Fibroblast of skin of right biceps (primary cell): ENCODE measurements around the gene GALNT16.
"Not testable (repeated sequence)": the region's sequence is repeated elsewhere in the genome, so short reads cannot be mapped to it uniquely, and the experiment has no call there.

ENCODE experiments used
- DNase-seq: peaks from one replicate; pipeline ENCODE4 v3.0.0-alpha.2; 2013

Gene GALNT16

DNA sequence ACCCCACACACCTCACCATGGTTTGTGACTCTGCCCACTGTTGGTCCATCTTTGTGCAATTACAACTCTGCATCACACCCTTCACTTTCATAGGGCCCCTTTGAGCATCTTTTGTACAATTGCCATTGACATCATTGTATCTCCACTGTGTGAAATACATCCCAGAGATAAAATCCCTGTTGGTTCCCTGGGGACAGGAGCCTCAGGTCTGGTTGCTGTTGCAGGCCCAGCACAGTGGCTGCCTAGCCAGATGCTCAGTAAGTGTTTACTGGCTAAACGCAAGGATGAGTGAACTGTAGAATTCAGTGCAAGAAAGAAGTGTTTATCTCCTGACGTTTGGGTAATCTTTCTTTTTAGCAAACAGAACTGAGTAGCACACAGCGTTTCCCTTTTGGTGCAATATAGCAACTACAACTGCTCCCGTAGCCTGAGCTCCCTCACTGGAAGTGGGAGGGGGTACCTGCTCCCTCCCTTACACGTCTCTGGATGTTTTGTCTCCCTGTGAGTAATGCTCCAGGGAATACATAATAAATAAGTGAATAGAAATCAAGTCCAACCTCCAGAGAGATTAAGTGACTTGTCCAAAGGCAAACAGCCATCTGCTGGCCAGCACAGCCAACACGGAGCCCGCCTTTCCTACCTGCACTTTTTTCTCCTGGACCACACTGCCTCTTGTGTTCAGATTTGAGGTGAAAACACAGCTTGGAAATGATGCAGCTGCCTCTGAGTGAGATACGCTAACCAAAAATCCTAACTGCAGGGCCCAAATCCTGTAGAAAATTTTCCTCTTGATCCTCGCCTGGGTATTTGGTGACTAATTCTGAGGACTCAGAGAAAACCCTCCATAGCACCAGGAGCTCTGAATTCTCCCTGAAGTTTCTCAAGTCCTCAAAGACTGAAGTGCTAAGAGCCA, 27.4 kb downstream of the GALNT16 start:
- peak; percentile 19 for DNase-seq

DNA sequence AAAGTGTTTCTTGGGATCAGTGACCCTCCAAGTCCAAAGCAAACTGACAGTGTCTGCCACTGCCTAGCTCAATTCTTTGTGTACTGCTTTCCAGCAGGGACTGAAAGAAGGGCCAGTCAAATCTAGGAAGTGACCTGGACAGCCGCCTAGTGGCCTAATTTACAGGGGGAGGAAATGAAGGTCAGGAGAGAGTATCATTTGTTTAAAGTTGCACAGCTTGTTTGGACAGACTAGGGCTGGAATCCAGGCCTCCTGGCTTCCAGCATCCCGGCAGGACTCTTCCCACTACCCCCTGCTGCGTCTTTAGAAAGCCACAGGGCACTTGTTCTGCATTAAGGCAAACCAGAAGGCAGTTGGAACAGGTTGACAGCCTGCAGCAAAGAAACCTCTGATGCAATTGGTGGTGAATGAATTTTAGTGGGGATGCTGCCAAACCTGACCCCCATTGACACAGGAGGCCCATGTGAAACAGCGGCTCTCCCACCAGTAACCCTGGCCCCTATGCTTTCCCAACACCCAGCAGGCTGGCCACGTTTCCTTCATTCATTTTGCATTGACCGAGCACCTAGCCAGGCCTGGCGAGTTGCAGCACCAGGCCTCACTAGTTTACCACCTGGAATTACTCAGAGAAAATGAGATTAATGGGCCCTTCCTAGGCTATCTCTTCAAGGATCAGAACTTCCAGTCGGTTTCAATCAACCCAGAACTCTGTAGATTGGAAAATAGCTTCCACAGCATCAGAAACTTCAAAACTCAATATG, 28.2 kb downstream of the GALNT16 start:
- peak; percentile 17 for DNase-seq

DNA sequence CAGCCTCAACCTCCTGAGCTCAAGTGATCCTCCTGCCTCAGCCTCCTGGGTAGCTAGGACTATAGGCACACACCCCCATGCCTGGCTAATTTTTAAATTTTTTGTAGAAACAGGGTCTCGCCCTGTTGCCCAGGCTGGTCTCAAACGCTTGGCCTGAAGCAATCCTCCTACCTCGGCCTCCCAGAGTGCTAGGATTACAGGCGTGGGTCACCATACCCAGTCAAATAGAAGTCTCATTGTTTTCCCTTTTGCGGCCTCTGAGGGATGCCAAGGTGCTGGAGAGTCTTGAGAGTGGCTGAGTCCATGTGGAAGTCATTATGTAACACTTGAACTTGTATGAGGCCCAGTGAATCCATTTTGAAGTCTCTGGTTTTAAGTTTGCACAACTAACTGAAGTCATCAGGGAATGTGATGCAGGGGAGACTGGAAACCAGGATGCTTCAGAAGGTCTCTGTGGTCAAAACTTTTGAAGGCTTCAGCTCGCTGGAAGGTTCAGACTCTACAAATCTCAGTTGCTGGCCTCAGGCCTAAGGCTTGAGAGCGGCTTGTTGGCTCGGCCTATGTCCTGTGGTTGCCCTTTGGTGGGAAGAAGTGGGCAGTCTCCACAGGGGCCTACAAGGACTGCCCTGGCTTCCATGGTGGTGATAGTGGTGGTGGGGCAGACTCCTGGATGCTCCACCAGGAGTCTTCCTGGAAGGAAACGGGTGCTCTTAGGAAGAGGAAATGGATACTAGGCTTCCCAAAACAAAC, 29.2 kb downstream of the GALNT16 start:
- DNase-seq, result no peak

DNA sequence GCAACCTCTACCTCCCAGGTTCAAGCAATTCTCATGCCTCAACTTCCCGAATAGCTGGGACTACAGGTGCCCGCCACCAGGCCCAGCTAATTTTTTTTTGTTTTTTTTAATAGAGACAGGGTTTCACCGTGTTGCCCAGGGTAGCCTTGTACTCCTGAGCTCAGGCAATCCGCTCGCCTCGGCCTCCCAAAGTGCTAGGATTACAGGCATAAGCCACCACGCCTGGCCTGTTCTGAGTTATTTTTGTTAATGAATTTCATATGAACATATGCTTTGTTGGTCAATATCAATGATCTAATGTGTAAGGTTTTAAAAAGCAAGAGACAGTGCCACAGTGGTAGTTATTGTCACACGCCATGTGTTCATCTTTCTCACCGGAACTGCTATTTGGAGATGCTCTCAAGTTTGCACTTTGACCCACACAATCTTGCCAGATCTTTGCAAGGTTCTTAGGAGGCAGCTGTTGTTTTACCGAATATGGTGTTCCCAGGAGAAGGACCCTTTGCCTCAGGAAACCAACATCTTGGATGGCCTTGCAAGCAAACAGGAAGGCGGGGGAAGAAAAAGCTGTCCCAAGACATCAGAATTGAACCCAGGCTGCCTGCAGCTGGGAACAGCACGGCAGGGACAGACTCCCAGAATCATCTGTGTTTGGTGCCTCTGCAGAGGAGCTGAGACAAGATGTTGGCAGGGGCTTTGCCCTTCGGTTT, 30.0 kb downstream of the GALNT16 start:
- DNase-seq, result no peak

DNA sequence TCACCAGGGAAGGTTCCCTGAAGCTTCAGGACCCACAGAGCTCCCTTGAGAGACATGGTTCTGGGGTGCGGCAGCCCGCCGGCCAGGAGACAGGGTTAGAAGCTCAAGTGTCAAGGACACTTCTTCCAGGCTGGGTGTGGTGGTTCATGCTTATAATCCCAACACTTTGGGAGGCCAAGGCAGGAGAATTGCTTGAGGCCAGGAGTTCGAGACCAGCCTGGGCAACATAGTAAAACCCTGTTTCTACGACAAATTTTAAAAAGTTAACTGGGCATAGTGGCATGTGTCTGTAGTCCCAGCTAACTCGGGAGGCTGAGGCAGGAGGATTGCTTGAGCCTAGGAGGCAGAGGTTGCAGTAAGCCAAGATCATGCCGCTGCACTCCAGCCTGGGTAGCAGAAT, 30.9 kb downstream of the GALNT16 start:
- DNase-seq, result not testable (repeated sequence)

DNA sequence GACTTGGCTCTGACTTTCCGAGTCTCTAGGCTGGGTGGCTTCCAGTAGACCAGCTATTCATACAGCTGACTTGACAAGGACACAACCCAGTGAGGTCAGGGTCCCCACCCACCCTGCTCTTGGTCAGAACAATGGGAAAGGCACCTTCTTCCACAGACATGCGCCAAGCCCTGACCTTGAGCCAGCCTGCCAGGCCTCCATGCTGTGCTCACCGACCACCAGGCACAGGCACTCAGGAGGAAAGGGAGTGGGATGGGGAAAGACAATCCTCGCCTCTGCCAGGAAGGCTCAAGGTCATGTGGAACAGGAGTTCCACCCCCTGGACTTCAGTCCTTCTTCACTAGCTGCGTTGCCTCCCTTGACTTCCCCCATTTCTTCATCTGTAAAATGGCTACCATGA, 31.4 kb downstream of the GALNT16 start:
- DNase-seq, result no peak

DNA sequence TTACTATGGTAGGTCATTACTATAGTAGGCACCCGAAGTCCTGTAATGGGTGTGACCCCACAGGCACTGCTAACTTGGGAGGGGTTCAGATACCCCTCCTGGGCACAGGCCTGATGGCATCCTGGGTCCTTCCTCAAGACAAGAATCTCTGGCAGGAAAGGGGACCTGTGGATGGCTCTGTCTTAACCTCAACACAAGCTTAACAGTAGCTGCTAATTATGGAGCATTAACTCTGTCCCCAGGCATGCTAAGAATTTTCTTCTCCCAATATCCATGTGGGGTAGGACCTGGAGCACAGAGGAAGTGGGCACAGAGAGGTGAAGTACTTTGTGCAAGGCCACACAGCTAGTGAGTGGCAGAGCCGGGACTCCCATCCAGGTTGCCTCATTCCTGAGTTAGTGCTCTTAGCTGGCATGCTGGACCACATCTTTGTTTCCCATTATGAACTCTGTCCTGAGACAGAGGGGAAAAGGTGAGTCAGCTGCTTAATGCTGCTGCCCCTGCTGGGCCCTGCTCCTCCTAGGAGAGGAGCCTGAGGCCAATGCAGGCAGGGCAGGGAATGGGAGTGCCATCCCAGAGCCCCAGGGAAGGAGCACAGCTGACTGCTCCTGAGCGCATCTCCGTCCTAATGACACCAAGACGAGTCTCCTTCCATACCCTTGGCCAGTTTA, 32.1 kb downstream of the GALNT16 start:
- DNase-seq, result no peak

DNA sequence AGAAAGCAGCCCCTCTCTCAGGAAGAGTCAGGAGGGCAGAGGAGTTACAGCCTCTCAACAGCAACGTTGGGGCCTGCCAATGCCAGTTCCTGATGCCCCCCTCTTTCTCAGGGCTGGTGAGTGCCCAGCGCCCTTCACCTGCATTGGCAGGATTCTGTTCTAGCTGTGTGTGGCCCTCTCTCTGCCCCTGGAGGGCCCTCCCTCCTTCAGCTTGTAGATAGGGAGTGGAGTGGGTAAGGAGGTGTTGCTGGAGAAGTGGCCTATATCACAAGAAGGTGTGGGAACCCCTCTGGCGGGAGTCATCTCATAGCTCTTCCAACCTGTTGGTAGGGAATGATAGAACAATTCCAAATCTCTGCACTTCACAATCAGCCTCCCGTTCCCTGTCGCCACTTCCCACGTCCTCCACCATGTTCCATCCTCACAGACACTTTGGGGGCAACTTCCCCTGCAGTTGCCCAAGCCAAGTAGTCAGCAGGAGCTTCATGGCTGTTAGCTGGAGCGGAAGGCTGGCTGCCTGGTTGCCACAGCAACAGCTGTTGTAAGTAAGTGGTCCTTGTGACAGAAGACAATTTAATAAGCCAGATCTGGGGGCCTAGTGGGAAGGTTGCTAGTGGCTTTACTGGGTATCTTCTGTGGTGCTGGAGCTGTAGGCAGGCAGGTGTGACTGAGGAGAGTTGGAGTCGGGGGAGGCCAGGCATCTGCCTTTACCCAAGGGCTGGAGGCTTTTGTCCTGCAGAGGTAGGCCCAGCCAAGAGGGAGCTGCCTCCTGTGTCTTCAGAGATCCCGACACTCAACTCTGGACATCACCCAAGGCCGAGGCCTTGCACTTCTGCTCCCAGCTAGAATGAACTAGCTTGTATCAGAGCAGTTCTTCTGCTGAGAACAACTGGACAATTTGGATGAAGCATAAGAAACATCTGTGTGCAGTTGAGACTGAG, 38.4 kb downstream of the GALNT16 start:
- DNase-seq, result no peak

DNA sequence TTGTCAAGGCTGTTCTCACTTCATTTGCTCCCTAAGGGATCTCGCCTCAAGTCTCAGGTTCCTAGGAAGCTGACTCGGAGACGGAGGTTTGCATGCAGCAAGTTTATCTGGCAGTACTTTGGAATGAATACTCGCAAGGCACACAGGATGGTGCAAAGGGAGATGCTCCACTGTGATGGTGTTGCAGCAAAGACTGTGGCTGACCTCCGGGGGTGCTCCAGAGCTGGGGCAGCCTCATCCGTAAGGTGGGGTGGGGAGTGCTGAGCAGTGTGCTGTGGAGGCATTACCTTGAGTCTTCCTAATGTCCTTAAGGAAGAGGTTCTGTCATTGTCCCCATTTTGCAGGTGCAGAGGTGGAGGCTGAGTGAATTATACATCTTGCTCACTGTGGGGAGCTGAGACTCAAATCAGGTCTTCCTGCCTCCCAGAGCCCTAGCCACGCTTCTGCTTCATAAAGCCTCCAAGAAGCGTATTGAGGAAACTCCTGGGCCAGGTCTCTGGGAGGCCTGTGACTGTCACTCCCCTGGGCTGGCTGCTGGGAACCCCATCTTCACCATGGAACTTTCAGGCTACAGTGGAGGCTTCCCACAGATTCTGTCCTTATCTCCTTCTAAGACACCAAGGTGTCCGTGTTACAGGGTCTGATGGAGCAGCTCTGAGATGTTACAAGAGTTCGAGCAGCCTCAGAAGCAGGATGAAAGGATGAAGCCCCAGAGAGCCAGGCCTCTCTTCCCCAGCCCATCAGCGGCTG, 39.5 kb downstream of the GALNT16 start:
- DNase-seq, result no peak

DNA sequence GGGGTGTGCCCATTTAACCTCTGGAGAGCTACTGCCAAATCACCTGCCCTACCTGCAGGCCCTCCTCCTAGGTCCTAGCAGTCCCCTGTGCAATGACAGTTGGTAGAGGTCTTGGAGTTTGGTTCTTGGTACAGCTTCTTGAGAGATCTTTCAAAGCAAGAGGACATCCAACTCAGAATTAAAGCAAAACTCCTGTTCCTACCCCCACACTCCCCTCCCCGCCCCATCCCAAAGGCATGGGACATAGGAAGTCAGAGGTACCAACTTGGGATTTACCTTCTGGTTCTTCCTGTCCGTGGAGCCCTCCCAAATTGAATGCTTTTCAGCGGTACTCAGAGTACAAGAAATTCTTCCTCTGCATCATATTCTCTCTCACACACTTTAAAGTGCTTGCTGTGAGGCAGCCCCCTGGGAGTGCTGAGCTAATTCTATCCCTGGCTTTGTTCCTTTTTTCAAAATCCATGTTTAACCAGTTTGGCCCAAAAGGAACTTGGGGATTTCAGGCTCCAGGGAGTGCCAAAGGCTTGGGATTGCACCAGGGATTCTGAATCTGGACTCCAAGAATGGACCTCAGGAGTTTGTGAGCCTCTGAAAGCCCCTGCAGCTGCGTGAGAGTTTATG, 40.8 kb downstream of the GALNT16 start:
- DNase-seq, result no peak

DNA sequence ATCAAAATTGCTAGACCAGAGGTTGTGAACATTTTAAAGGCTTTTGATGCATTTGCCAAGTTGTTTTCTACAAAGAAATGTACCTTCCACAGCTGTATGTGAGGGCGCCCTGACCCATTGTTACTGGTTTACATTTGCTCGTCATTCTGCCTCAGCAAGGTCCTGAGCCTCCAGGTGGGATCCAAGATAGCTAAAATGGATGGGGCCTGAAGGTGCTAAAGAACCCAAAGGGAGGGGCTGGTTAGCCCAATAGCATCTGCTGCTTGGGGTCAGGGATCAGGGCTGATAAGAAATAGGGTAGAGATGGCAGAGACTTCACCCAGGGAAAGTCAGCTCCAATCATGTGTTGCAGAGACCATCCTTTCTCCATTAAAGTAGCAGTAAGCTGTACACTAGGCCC, 43.1 kb downstream of the GALNT16 start:
- no peak for DNase-seq

DNA sequence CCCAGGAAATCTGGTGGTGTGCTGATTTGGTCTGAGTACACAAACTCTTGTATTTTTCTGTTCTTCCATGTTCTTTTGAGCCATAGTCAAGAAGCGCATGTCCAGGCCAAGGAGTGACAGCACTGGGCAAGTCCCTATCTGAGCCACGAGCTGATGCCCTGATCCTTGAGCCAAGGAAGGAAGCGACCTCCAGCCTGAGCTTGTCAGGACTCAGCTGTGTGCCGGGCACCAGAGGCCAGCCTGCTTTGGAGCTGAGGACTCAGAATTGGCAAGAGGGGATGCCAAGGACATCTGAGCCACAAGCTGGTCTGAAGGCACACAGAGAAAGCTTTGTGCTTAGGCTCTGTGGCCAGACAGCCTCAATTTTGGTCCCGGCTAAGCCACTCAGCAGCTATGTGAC, 52.6 kb downstream of the GALNT16 start:
- no peak for DNase-seq

DNA sequence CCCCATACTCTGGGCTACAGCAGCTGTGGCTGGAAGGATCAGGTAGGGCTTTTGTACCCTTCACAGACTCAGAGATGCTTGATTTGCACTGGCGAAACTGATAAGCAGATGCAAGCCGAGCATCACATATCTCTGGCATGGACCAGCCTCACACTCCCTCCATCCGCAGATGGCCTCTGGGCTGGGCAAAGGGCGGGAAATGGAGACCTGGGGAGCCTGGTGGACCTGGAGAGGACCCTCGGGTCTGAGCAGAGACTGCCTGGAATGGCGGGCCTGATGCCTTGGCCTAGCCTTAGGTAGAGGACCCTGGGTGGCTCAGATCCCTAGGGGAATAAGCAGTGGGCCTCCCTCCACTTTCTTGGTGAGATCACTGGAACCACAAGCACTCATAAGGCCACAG, 53.2 kb downstream of the GALNT16 start:
- DNase-seq, result no peak

DNA sequence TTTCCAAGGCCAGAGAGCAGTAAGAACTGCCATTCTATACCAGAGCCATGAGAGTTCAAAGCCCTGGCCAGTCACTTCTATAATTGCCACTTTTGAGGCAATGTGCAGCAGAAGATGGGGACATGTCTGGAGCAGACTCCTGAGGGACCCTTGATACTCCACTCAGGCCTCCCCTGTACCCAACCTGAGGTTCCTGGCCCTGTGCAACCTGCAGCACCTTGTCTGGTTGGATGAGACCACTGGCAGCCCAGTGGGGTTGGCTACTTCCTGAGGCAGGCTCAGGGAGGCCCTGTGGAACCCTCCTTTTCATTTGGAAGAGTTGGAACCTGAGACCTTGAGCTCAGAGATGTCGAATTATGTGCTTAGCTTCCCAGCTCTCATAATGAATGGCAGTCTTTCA, 54.4 kb downstream of the GALNT16 start:
- no peak for DNase-seq

DNA sequence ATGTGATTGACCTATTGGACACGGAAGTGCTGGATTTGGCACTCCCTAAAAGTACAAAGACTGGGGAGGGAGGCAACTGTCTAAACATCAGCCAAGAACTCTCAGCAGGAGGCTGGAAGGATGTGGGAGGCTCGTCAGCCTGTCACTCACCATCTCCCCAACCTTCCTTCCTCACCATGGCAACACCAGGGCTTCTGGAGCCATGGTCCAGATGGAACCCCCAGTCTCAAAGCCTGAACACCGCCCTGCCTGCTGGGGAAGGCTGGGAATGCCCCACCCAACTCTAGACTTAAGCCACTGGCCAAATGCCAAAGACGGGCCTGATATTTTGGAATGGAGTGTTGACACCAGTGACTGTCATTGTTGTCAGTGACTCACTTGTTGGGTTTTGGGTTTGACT, 55.3 kb downstream of the GALNT16 start:
- DNase-seq, result no peak

DNA sequence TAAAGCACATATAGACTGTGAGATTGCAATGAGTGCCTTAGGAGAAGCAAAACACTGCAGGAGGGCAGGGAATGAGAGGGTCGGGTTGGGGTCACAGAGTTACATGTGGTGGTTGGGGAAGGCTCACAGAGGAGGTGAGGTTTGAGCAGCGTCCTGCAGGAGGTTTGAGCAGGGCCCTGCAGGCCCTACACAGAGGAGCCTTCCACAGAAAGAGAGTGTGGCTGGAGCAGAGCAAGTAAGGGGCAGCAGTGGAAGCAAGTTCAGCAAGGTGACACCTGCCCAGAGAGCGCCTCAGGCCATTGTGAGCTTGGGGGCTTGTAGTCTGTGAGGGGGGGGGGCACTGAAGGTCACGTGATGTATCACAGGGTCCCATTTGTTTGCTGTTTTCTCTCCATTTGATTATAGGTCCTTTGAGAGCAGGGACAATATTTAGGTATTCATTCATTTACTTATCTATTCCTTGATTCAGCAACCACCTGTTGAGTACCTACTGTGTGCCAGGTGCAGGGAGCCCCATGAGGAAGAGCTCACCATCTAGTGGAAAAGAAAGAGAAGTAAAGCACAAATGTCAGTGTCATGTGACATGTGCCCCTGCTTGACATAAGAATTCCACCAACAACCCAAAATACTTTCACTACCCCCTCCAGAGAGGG, 56.6 kb downstream of the GALNT16 start:
- no peak for DNase-seq

DNA sequence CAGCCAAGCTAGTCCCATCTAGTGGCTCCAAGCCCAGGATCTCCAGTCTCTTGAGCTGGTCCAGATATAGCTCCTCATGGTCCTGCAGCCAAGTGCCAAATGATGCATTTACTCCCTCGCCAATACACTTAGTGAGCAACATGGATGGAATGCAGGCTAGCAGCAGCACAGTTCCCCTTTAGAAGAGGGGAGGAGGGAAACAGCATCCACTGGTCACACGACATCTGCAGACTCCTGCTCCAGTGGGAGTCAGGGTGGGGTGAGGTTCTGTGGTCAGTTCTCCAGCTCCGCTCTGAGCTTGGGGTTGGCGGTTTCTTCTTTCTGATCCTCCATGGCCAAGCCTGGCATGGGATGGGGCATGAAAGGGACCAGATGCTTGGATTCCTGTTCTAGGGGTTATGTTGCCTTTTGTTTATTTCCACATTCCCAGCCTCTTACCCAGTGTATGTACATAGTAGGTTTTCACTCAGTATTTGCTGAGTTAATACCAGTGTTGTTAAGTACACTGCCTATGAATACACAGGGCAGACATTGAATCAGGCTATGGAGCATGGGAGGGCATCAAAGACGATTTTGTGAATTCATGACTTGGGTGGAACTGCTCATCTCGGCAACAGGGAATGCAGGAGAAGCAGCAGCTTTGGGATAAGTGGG, 57.3 kb downstream of the GALNT16 start:
- DNase-seq, result peak; percentile 97

DNA sequence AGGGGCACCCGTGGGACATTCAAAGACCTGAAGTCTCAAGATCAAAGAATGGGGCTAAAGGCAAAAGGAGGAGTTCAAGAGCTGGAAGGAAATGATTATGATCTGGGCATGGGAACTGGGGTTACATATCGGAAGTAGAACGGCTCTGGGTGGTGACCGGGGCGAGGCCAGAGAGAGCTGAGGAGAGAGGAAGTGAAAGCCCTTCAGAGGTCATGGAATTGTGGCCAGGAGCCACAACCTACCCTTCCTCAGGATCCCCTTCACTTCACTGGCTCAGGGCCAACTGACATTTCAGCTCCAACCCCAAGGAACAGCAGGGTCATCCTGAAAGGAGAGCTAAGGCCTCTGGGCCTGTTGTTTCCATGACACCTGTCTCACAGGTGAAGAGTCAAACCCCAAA, 57.8 kb downstream of the GALNT16 start:
- DNase-seq, result no peak

DNA sequence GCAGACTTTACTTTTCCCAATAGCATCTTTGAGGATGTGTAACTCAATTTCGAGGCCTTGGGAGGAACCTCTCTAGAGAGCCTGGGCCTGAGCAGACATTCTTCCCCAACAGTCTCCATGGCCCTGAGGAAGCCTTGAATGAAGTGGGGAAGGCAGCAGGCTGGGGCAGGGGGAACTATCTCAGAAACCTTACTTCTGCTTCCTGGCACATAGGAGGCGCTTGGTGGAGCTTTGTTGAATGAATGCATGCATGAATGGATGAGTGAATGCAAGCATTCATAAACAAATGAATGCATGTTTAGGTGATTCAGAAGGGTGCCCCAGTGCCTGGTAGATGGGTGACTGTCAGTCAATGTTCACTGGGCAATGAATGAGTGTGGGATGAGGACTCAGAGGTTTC, 58.3 kb downstream of the GALNT16 start:
- no peak for DNase-seq
